Measurements from ENCODE around the gene CELF5. TPM values are rescaled to one million over a fixed set of nuclear protein-coding genes. Genes with fewer than 3 reads are reported as not detected.

The CELF5 gene
- polyA plus RNA-seq, 1 donor from 2014 or later = not detected

GRCh38 chr19:3275583-3276340 lies 51.3 kb downstream of the CELF5 start:
- H3K36me3 Mint-ChIP-seq = no peaks in the 10 kb centered on the region
- peak overlapping the region in 3 of 4 donors; percentile 73 to 87 (median 81) for H3K4me3 Mint-ChIP-seq
- H3K4me1 Mint-ChIP-seq = peaks cover 0 to 5% (median 4%) of the 10 kb centered on the region in 3 donors
- no peak overlapping the region for H3K27ac Mint-ChIP-seq
- H3K27me3 Mint-ChIP-seq = peaks cover 30% of the 10 kb centered on the region
- H3K9me3 Mint-ChIP-seq = peaks cover 0 to 7% (median 0%) of the 10 kb centered on the region in 3 donors

GRCh38 chr19:3276341-3276799 lies 51.9 kb downstream of the CELF5 start:
- H3K36me3 Mint-ChIP-seq = no peaks in the 10 kb centered on the region
- H3K4me3 Mint-ChIP-seq = peak overlapping the region in 1 of 4 donors; percentile 54
- no peak overlapping the region for H3K27ac Mint-ChIP-seq
- peaks cover 30% of the 10 kb centered on the region for H3K27me3 Mint-ChIP-seq
- H3K4me1 Mint-ChIP-seq = peaks cover 0 to 5% (median 4%) of the 10 kb centered on the region in 3 donors
- H3K9me3 Mint-ChIP-seq = peaks cover 0 to 7% (median 0%) of the 10 kb centered on the region in 3 donors

DNA sequence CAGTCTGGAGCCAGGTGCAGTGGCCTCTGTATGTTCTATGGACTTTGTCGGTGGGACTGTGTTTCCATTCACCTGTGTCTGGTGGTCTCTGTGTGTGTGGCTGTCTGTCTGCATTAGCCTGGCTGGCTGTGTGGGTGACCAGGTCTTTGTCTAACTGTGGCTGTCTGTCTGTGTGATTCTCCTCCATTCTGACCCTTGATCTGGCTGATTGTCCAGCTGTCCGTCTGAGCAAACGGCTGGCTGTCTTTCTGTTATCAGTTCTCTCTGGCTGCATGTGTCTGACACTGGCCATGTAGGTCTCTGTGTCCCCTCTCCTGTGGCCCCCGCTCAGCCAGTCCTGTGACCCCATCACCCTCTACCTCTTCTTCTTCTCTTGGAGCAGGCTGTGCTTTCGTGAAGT lies 53.2 kb downstream of the CELF5 start:
- Mint-ChIP-seq H3K4me1 (peaks cover 0 to 5% (median 4%) of the 10 kb centered on the region in 3 donors), H3K36me3 (no peaks in the 10 kb centered on the region), H3K27ac (no peak overlapping the region), H3K27me3 (peaks cover 31% of the 10 kb centered on the region), H3K4me3 (peak overlapping the region in 1 of 4 donors; percentile 31), H3K9me3 (peaks cover 0 to 5% (median 0%) of the 10 kb centered on the region in 3 donors)

- Mint-ChIP-seq H3K4me1 (peaks cover 0 to 5% (median 4%) of the 10 kb centered on the region in 3 donors), H3K4me3 (no peak overlapping the region), H3K27me3 (peaks cover 31% of the 10 kb centered on the region), H3K9me3 (peaks cover 0 to 4% (median 0%) of the 10 kb centered on the region in 3 donors), H3K27ac (peak overlapping the region in 1 of 3 donors; percentile 57), H3K36me3 (no peaks in the 10 kb centered on the region)
Observed at GRCh38 chr19:3278294-3278693, 53.8 kb downstream of the CELF5 start.

DNA sequence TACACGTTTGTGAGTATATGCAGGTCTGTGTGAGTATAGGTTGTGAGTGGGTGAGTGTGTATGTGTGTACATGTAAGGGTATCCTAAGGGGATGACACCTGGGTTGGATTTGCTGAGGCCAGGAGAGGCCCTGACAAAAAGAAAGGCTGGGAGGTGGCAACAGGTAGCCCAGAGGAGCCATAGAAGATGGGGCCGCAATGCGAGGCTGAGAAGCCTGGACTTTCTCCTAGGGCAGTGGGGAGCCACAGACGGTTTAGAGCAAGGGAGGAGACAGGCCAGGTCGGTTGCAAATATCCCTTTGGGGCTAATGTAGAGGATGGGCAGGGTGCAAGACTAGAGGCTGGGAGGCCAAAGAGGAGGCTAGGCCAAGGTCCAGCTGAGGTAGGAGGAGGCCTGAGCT lies 54.3 kb downstream of the CELF5 start:
- H3K4me3 Mint-ChIP-seq = no peak overlapping the region
- H3K36me3 Mint-ChIP-seq = no peaks in the 10 kb centered on the region
- H3K4me1 Mint-ChIP-seq = peaks cover 0 to 4% (median 3%) of the 10 kb centered on the region in 3 donors
- peaks cover 34% of the 10 kb centered on the region for H3K27me3 Mint-ChIP-seq
- no peak overlapping the region for H3K27ac Mint-ChIP-seq
- H3K9me3 Mint-ChIP-seq = peaks cover 0 to 2% (median 0%) of the 10 kb centered on the region in 3 donors

GRCh38 chr19:3279306-3279705 lies 54.8 kb downstream of the CELF5 start:
- H3K9me3 Mint-ChIP-seq = peaks cover 0 to 2% (median 0%) of the 10 kb centered on the region in 3 donors
- no peaks in the 10 kb centered on the region for H3K36me3 Mint-ChIP-seq
- peaks cover 0 to 4% (median 1%) of the 10 kb centered on the region in 3 donors for H3K4me1 Mint-ChIP-seq
- no peak overlapping the region for H3K4me3 Mint-ChIP-seq
- H3K27ac Mint-ChIP-seq = no peak overlapping the region
- peaks cover 34% of the 10 kb centered on the region for H3K27me3 Mint-ChIP-seq

GRCh38 chr19:3281026-3281425 lies 56.6 kb downstream of the CELF5 start:
- H3K27ac Mint-ChIP-seq = no peak overlapping the region
- H3K27me3 Mint-ChIP-seq = peaks cover 27% of the 10 kb centered on the region
- no peak overlapping the region for H3K4me3 Mint-ChIP-seq
- H3K4me1 Mint-ChIP-seq = peaks cover 0 to 1% (median 0%) of the 10 kb centered on the region in 3 donors
- no peaks in the 10 kb centered on the region for H3K36me3 Mint-ChIP-seq
- peaks cover 0 to 2% (median 0%) of the 10 kb centered on the region in 3 donors for H3K9me3 Mint-ChIP-seq

DNA sequence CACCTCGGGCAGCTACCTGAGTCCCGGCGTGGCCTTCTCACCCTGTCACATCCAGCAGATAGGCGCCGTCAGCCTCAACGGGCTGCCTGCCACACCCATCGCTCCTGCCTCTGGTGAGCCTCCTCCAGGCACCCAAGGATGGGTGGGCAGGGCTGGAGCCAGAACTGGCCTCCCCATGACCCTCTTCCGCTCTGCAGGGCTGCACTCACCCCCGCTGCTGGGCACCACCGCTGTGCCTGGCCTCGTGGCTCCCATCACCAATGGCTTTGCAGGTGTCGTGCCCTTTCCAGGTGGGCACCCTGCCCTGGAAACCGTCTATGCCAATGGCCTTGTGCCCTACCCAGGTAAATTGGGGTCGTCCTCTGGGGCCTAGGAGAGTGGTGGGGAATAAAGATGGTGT lies 57.7 kb downstream of the CELF5 start:
- Mint-ChIP-seq H3K4me1 (peaks cover 0 to 1% (median 0%) of the 10 kb centered on the region in 3 donors), H3K9me3 (peaks cover 0 to 4% (median 0%) of the 10 kb centered on the region in 3 donors), H3K36me3 (no peaks in the 10 kb centered on the region), H3K27me3 (peaks cover 27% of the 10 kb centered on the region), H3K27ac (no peak overlapping the region), H3K4me3 (no peak overlapping the region)

GRCh38 chr19:3282564-3282963 lies 58.1 kb downstream of the CELF5 start:
- H3K27ac Mint-ChIP-seq = no peak overlapping the region
- H3K4me3 Mint-ChIP-seq = no peak overlapping the region
- H3K27me3 Mint-ChIP-seq = peaks cover 25% of the 10 kb centered on the region
- H3K4me1 Mint-ChIP-seq = peaks cover 0 to 1% (median 0%) of the 10 kb centered on the region in 3 donors
- peaks cover 0 to 4% (median 0%) of the 10 kb centered on the region in 3 donors for H3K9me3 Mint-ChIP-seq
- H3K36me3 Mint-ChIP-seq = no peaks in the 10 kb centered on the region

DNA sequence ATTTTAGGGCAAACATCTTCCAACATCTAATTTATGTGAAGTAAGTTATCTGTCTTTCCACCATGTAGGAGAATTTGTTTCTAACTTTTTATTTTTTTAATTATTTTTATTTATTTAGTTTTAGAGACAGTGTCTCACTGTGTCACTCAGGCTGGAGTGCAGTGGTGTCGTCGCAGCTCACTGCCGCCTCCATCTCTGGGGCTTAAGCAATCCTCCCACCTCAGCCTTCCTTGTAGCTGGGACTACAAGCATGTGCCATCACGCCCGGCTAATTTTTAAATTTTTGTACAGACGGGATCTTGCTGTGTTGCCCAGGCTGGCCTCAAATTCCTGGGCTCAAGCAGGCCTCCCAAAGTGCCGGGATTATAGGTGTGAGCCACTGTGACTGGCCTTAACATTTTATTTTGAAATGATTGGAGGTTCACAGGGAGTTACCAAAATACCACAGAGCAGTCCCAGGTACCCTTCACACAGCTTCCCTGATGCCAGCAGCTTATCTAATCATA lies 58.8 kb downstream of the CELF5 start:
- H3K27me3 Mint-ChIP-seq = peaks cover 23% of the 10 kb centered on the region
- peaks cover 0 to 3% (median 0%) of the 10 kb centered on the region in 3 donors for H3K4me1 Mint-ChIP-seq
- H3K4me3 Mint-ChIP-seq = no peak overlapping the region
- H3K36me3 Mint-ChIP-seq = no peaks in the 10 kb centered on the region
- H3K9me3 Mint-ChIP-seq = peaks cover 0 to 4% (median 0%) of the 10 kb centered on the region in 3 donors
- no peak overlapping the region for H3K27ac Mint-ChIP-seq

- Mint-ChIP-seq H3K27ac (no peak overlapping the region), H3K27me3 (peaks cover 20% of the 10 kb centered on the region)
Observed at GRCh38 chr19:3283886-3284657, 59.6 kb downstream of the CELF5 start.

GRCh38 chr19:3284759-3285646 lies 60.5 kb downstream of the CELF5 start:
- Mint-ChIP-seq H3K4me3 (peak overlapping the region in 2 of 4 donors; percentile 45 to 60), H3K9me3 (peaks cover 0 to 4% (median 0%) of the 10 kb centered on the region in 3 donors), H3K27me3 (peaks cover 19% of the 10 kb centered on the region), H3K4me1 (peaks cover 0 to 3% (median 0%) of the 10 kb centered on the region in 3 donors), H3K36me3 (no peaks in the 10 kb centered on the region), H3K27ac (no peak overlapping the region)

More at GRCh38 chr19:3283886-3284657, 59.6 kb downstream of the CELF5 start:
- H3K36me3 Mint-ChIP-seq = no peaks in the 10 kb centered on the region
- peak overlapping the region in 2 of 4 donors; percentile 44 to 60 for H3K4me3 Mint-ChIP-seq
- H3K4me1 Mint-ChIP-seq = peaks cover 0 to 3% (median 0%) of the 10 kb centered on the region in 3 donors
- peaks cover 0 to 4% (median 0%) of the 10 kb centered on the region in 3 donors for H3K9me3 Mint-ChIP-seq

GRCh38 chr19:3285647-3286176 lies 61.3 kb downstream of the CELF5 start:
- H3K4me1 Mint-ChIP-seq = peaks cover 0 to 3% (median 0%) of the 10 kb centered on the region in 3 donors
- no peaks in the 10 kb centered on the region for H3K36me3 Mint-ChIP-seq
- peaks cover 0 to 2% (median 0%) of the 10 kb centered on the region in 3 donors for H3K9me3 Mint-ChIP-seq
- H3K4me3 Mint-ChIP-seq = no peak overlapping the region
- H3K27me3 Mint-ChIP-seq = peaks cover 20% of the 10 kb centered on the region
- no peak overlapping the region for H3K27ac Mint-ChIP-seq

DNA sequence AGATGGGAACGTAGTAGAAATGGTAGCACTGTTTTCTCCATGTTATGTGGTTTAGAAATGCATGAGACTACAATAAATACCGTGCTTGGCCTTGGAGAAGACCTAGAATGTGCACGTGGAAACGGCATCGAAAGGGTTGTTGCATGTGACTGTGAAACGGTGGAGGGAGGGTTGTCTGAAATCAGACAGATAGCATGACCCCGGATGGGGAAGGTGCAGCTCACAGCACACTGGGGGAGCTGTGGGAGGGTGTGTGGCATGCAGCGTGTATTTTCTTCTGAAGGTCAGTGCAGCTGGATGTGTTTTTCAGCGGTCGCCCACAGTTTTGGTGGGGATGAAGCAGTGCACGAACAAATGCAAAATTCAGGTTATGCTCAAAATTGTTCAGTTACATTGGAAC lies 63.4 kb downstream of the CELF5 start:
- Mint-ChIP-seq H3K4me1 (peaks cover 0 to 3% (median 0%) of the 10 kb centered on the region in 3 donors), H3K27me3 (peaks cover 10% of the 10 kb centered on the region), H3K27ac (peak overlapping the region in 1 of 3 donors; percentile 12), H3K9me3 (peaks cover 0 to 2% (median 0%) of the 10 kb centered on the region in 3 donors), H3K4me3 (no peak overlapping the region), H3K36me3 (no peaks in the 10 kb centered on the region)
